ENCODE results near the gene SPACDR. TPM values are rescaled to one million over a fixed set of nuclear protein-coding genes. Genes with fewer than 3 reads are reported as not detected.
A peak's percentile ranks its signal among the peaks of the same experiment; 100 is the strongest.

Gene SPACDR
- total RNA-seq, 2 experiments from 2014 or later, result 3.5 to 3.9 TPM

GRCh38 chr7:100431286-100431735 is 32.7 kb downstream of the SPACDR start:
- ChIA-PET CTCF (no interaction called here), POLR2A (no interaction called here)
- Mint-ChIP-seq H3K27me3 (peaks cover 8% of the 10 kb centered on the region), H3K9me3 (peaks cover 4% of the 10 kb centered on the region), H3K27ac (peak overlapping the region; percentile 96), H3K4me3 (peak overlapping the region; percentile 87), H3K4me1 (ENCODE audit: low read depth) (peaks cover 55% of the 10 kb centered on the region), H3K36me3 (peaks cover 59% of the 10 kb centered on the region)
- intact Hi-C loops (cut with micrococcal nuclease), result no loop called here
- no peak for DNase-seq

- H3K9me3 Mint-ChIP-seq, result peaks cover 4% of the 10 kb centered on the region
- intact Hi-C loops (cut with micrococcal nuclease), result no loop called here
- peaks cover 55% of the 10 kb centered on the region for H3K4me1 Mint-ChIP-seq (ENCODE audit: low read depth)
- peak overlapping the region; percentile 96 for H3K27ac Mint-ChIP-seq
- peak overlapping the region; percentile 87 for H3K4me3 Mint-ChIP-seq
- ChIA-PET CTCF (interaction anchor here (1.4 kb wide), 2 partner anchors 49 to 275 kb away, joined by 3 to 5 read pairs; partner anchors contain the start of gene POP7), POLR2A (interaction anchor here (2.0 to 3.0 kb wide), 2 partner anchors 14 to 209 kb away, joined by 11 to 15 read pairs; no protein-coding TSS in a partner anchor)
- peaks cover 8% of the 10 kb centered on the region for H3K27me3 Mint-ChIP-seq
- H3K36me3 Mint-ChIP-seq, result peaks cover 57% of the 10 kb centered on the region
- DNase-seq, result peak; percentile 72
Observed at GRCh38 chr7:100430493-100431285, 33.4 kb downstream of the SPACDR start.

- CTCF ChIA-PET, result interaction anchor here (0.8 to 1.4 kb wide), 4 partner anchors 21 to 276 kb away, joined by 3 to 5 read pairs (median 4); partner anchors contain the start of gene POP7
- Mint-ChIP-seq H3K4me1 (ENCODE audit: low read depth) (peaks cover 53% of the 10 kb centered on the region), H3K9me3 (peaks cover 4% of the 10 kb centered on the region), H3K4me3 (peak within 1 kb of the TSS; percentile 98), H3K27me3 (peaks cover 8% of the 10 kb centered on the region), H3K27ac (peak within 1 kb of the TSS; percentile 100), H3K36me3 (peaks cover 51% of the 10 kb centered on the region)
- POLR2A ChIA-PET, result interaction anchor here (0.6 to 3.0 kb wide), 18 partner anchors 15 to 445 kb away, joined by 3 to 15 read pairs (median 5); partner anchors contain the start of genes AP4M1, FBXO24, GNB2 and MCM7
- intact Hi-C loops (cut with micrococcal nuclease), result loop anchor here (1.0 to 5.0 kb wide), 9 partner anchors 115 to 1021 kb away; partner anchors contain the start of genes BUD31, FBXO24, LRCH4 and MBLAC1
- peak; percentile 96 for DNase-seq
Observed at GRCh38 chr7:100429637-100430492, 34.2 kb downstream of the SPACDR start, which contains the start of gene MEPCE. Gene MEPCE (plus strand): TSS chr7:100429831. CDS start chr7:100430019, 188 bp downstream.

GRCh38 chr7:100428967-100429636 is 35.0 kb downstream of the SPACDR start:
- CTCF ChIA-PET, result interaction anchor here (0.8 to 1.4 kb wide), 4 partner anchors 21 to 263 kb away, joined by 3 to 4 read pairs (median 4); no protein-coding TSS in a partner anchor
- Mint-ChIP-seq H3K27me3 (peaks cover 8% of the 10 kb centered on the region), H3K4me1 (ENCODE audit: low read depth) (peaks cover 46% of the 10 kb centered on the region), H3K9me3 (peaks cover 4% of the 10 kb centered on the region), H3K27ac (peak overlapping the region; percentile 100), H3K36me3 (peaks cover 44% of the 10 kb centered on the region), H3K4me3 (peak overlapping the region; percentile 98)
- intact Hi-C loops (cut with micrococcal nuclease), result loop anchor here (1.0 to 5.0 kb wide), 12 partner anchors 7 to 1020 kb away; partner anchors contain the start of genes BUD31, FBXO24, LAMTOR4 and LRCH4
- DNase-seq, result peak; percentile 100
- POLR2A ChIA-PET, result interaction anchor here (0.6 to 3.0 kb wide), 25 partner anchors 14 to 446 kb away, joined by 3 to 15 read pairs (median 4); partner anchors contain the start of genes AGFG2, AP4M1, FBXO24 and GNB2

GRCh38 chr7:100428199-100428966 is 35.7 kb downstream of the SPACDR start, which contains the start of gene ZCWPW1:
Gene ZCWPW1 (minus strand): TSS chr7:100428703. CDS start chr7:100420649, 8,054 bp downstream.
- DNase-seq, result peak; percentile 97
- H3K9me3 Mint-ChIP-seq, result peaks cover 4% of the 10 kb centered on the region
- H3K36me3 Mint-ChIP-seq, result peaks cover 36% of the 10 kb centered on the region
- CTCF ChIA-PET, result interaction anchor here (0.6 to 1.1 kb wide), 4 partner anchors 8 to 263 kb away, joined by 3 to 4 read pairs (median 3); partner anchors contain the start of gene PPP1R35
- H3K4me1 Mint-ChIP-seq (ENCODE audit: low read depth), result peaks cover 39% of the 10 kb centered on the region
- H3K4me3 Mint-ChIP-seq, result peak within 1 kb of the TSS; percentile 98
- POLR2A ChIA-PET, result interaction anchor here (0.6 to 3.0 kb wide), 29 partner anchors 8 to 446 kb away, joined by 3 to 15 read pairs (median 4); partner anchors contain the start of genes AGFG2, AP4M1, FBXO24 and LAMTOR4
- H3K27me3 Mint-ChIP-seq, result peaks cover 8% of the 10 kb centered on the region
- peak within 1 kb of the TSS; percentile 100 for H3K27ac Mint-ChIP-seq
- intact Hi-C loops (cut with micrococcal nuclease), result loop anchor here (1.0 to 5.0 kb wide), 5 partner anchors 8 to 1020 kb away; partner anchors contain the start of genes BUD31, LAMTOR4, MBLAC1 and PDAP1

- DNase-seq, result no peak
- Mint-ChIP-seq H3K4me1 (ENCODE audit: low read depth) (peaks cover 33% of the 10 kb centered on the region), H3K36me3 (peaks cover 30% of the 10 kb centered on the region), H3K9me3 (peaks cover 4% of the 10 kb centered on the region), H3K27me3 (peaks cover 8% of the 10 kb centered on the region), H3K4me3 (peak overlapping the region; percentile 98), H3K27ac (peak overlapping the region; percentile 100)
- ChIA-PET CTCF (interaction anchor here (0.6 to 0.9 kb wide), 2 partner anchors 9 to 23 kb away, joined by 3 read pairs; partner anchors contain the start of gene PPP1R35), POLR2A (interaction anchor here (0.6 to 3.0 kb wide), 12 partner anchors 9 to 327 kb away, joined by 3 to 15 read pairs (median 4); partner anchors contain the start of genes AP4M1, MCM7, POP7 and PPP1R35)
- intact Hi-C loops (cut with micrococcal nuclease), result loop anchor here (1.0 to 5.0 kb wide), 5 partner anchors 9 to 1019 kb away; partner anchors contain the start of genes BUD31, LAMTOR4, MBLAC1 and PDAP1
Observed at GRCh38 chr7:100427762-100428198, 36.3 kb downstream of the SPACDR start.

GRCh38 chr7:100426516-100426915 is 37.5 kb downstream of the SPACDR start:
- peaks cover 20% of the 10 kb centered on the region for H3K36me3 Mint-ChIP-seq
- H3K4me1 Mint-ChIP-seq (ENCODE audit: low read depth), result peaks cover 20% of the 10 kb centered on the region
- ChIA-PET POLR2A (no interaction called here), CTCF (no interaction called here)
- no peak overlapping the region for H3K27ac Mint-ChIP-seq
- peaks cover 4% of the 10 kb centered on the region for H3K9me3 Mint-ChIP-seq
- intact Hi-C loops (cut with micrococcal nuclease), result loop anchor here (5.0 kb wide), 1 partner anchor 299 kb away; the partner anchor contains the start of gene MBLAC1
- DNase-seq, result no peak
- H3K27me3 Mint-ChIP-seq, result peaks cover 8% of the 10 kb centered on the region
- H3K4me3 Mint-ChIP-seq, result no peak overlapping the region

GRCh38 chr7:100425347-100425746 is 38.7 kb downstream of the SPACDR start:
- Mint-ChIP-seq H3K36me3 (peaks cover 12% of the 10 kb centered on the region), H3K4me3 (no peak overlapping the region), H3K9me3 (peaks cover 4% of the 10 kb centered on the region), H3K4me1 (ENCODE audit: low read depth) (peaks cover 10% of the 10 kb centered on the region), H3K27me3 (peaks cover 8% of the 10 kb centered on the region), H3K27ac (no peak overlapping the region)
- no peak for DNase-seq
- POLR2A ChIA-PET, result no interaction called here
- intact Hi-C loops (cut with micrococcal nuclease), result loop anchor here (5.0 kb wide), 1 partner anchor 298 kb away; the partner anchor contains the start of gene MBLAC1
- CTCF ChIA-PET, result no interaction called here

GRCh38 chr7:100423315-100423714 is 40.7 kb downstream of the SPACDR start:
- no peak for DNase-seq
- no peaks in the 10 kb centered on the region for H3K36me3 Mint-ChIP-seq
- H3K27ac Mint-ChIP-seq, result no peak overlapping the region
- H3K4me3 Mint-ChIP-seq, result no peak overlapping the region
- H3K4me1 Mint-ChIP-seq (ENCODE audit: low read depth), result peaks cover 6% of the 10 kb centered on the region
- no peaks in the 10 kb centered on the region for H3K9me3 Mint-ChIP-seq
- intact Hi-C loops (cut with micrococcal nuclease), result no loop called here
- POLR2A ChIA-PET, result no interaction called here
- CTCF ChIA-PET, result interaction anchor here (1.0 kb wide), 1 partner anchor 15 kb away, joined by 5 read pairs; no protein-coding TSS in a partner anchor
- H3K27me3 Mint-ChIP-seq, result no peaks in the 10 kb centered on the region

GRCh38 chr7:100419660-100420226 is 44.3 kb downstream of the SPACDR start:
- Mint-ChIP-seq H3K4me3 (no peak overlapping the region), H3K27me3 (no peaks in the 10 kb centered on the region), H3K9me3 (no peaks in the 10 kb centered on the region), H3K4me1 (ENCODE audit: low read depth) (no peaks in the 10 kb centered on the region), H3K27ac (no peak overlapping the region), H3K36me3 (no peaks in the 10 kb centered on the region)
- no peak for DNase-seq
- POLR2A ChIA-PET, result no interaction called here
- intact Hi-C loops (cut with micrococcal nuclease), result no loop called here
- CTCF ChIA-PET, result interaction anchor here (0.6 kb wide), 1 partner anchor 288 kb away, joined by 4 read pairs; no protein-coding TSS in a partner anchor
